Myocyte (in vitro differentiated cells): ENCODE measurements around the gene FN3K. TPM values are rescaled to one million over a fixed set of nuclear protein-coding genes. Genes with fewer than 3 reads are reported as not detected.
A peak's percentile ranks its signal among the peaks of the same experiment; 100 is the strongest.

Experiments
- DNase-seq: peaks from one replicate; pipeline ENCODE4 v3.0.0-alpha.2; 2012; ENCODE audit warnings: low read depth
- polyA plus RNA-seq: library from polyadenylated mRNA; unstranded; fragments of >200 nt; gene quantifications from one replicate; pipeline ENCODE4 v1.2.1, GENCODE V29; 2012; ENCODE audit warnings: missing spikeins
- total RNA-seq: library from RNA; depleted of rRNA; stranded (reverse); fragments of >200 nt; gene quantifications from 2 replicates; pipeline ENCODE4 v1.2.3, GENCODE V29; 2014

FN3K gene
- total RNA-seq, result 0.21 and 0.42 TPM in 2 replicates
- 4.4 TPM for polyA plus RNA-seq

- DNase-seq, result peak; percentile 25
Measured at GRCh38 chr17:82734987-82735866, at the start of gene FN3K. Gene FN3K (plus strand): TSS chr17:82735615. CDS start chr17:82735637, 22 bp downstream.

GRCh38 chr17:82686366-82687324 lies 48.8 kb upstream of the FN3K start:
- DNase-seq, result no peak

GRCh38 chr17:82687375-82687861 lies 48.0 kb upstream of the FN3K start:
- no peak for DNase-seq

GRCh38 chr17:82687871-82688270 lies 47.5 kb upstream of the FN3K start:
- DNase-seq, result no peak

- DNase-seq, result no peak
Measured at GRCh38 chr17:82689077-82689476, 46.3 kb upstream of the FN3K start.

GRCh38 chr17:82690786-82691489 lies 44.5 kb upstream of the FN3K start:
- DNase-seq, result no peak

- DNase-seq, result no peak
Measured at GRCh38 chr17:82691714-82692113, 43.7 kb upstream of the FN3K start.

- DNase-seq, result no peak
Measured at GRCh38 chr17:82692268-82692667, 43.1 kb upstream of the FN3K start.

- DNase-seq, result no peak
Measured at GRCh38 chr17:82693168-82693867, 42.1 kb upstream of the FN3K start.

- no peak for DNase-seq
Measured at GRCh38 chr17:82694647-82695046, 40.8 kb upstream of the FN3K start.

- DNase-seq, result no peak
Measured at GRCh38 chr17:82696259-82696658, 39.2 kb upstream of the FN3K start.

GRCh38 chr17:82696916-82697807 lies 38.3 kb upstream of the FN3K start:
- no peak for DNase-seq

GRCh38 chr17:82697808-82698064 lies 37.7 kb upstream of the FN3K start:
- no peak for DNase-seq

GRCh38 chr17:82698065-82698973 lies 37.1 kb upstream of the FN3K start, which contains the start of gene RAB40B:
Gene RAB40B (minus strand): TSS chr17:82698698. CDS start chr17:82698596, 102 bp downstream.
- peak; percentile 98 for DNase-seq

- DNase-seq, result no peak
Measured at GRCh38 chr17:82698974-82699442, 36.4 kb upstream of the FN3K start.

GRCh38 chr17:82699551-82699950 lies 35.9 kb upstream of the FN3K start:
- DNase-seq, result no peak

- no peak for DNase-seq
Measured at GRCh38 chr17:82702231-82702927, 33.0 kb upstream of the FN3K start.
